ENCODE results near the gene CTIF. TPM values are rescaled to one million over a fixed set of nuclear protein-coding genes. Genes with fewer than 3 reads are reported as not detected.

CTIF gene
- polyA plus RNA-seq, 3 donors: 0.38 to 8.7 (median 1.2) TPM

- Histone ChIP-seq H3K9me3 (replicated peaks in 1 of 2; ENCODE audit: control insufficient read depth in 1 of 2, insufficient read depth in 1 of 2, low read length in 2 of 2) (no peaks in the 10 kb centered on the region), H3K4me2 (replicated peaks; ENCODE audit: extremely low read depth, low read length, poor library complexity, severe bottlenecking) (no peak overlapping the region), H3K4me1 (ENCODE audit: control insufficient read depth in 1 of 2, insufficient read depth in 2 of 2, low read length in 2 of 2) (no peaks in the 10 kb centered on the region), H3K27ac (ENCODE audit: low read depth in 1 of 2, low read length in 2 of 2) (no peak overlapping the region), H2AFZ (ENCODE audit: insufficient read depth, low read depth, low read length, poor library complexity, severe bottlenecking) (no peak overlapping the region), H4K20me1 (ENCODE audit: insufficient read depth, low read length) (no peaks in the 10 kb centered on the region), H3K4me3 (replicated peaks in 1 of 3; ENCODE audit: low read depth in 2 of 3, low read length in 3 of 3) (no peak overlapping the region), H3K79me2 (ENCODE audit: insufficient read depth, low read length) (no peaks in the 10 kb centered on the region), H3K27me3 (ENCODE audit: control insufficient read depth in 2 of 2, insufficient read depth in 2 of 2, low read length in 2 of 2) (no peaks in the 10 kb centered on the region), H3K9ac (ENCODE audit: insufficient read depth, low read length, poor library complexity, severe bottlenecking) (no peak overlapping the region), H3K36me3 (replicated peaks in 1 of 2; ENCODE audit: control insufficient read depth in 1 of 2, insufficient read depth in 2 of 2, low read length in 2 of 2) (no peaks in the 10 kb centered on the region)
- Mint-ChIP-seq H3K27ac (peak overlapping the region in 1 of 7 donors; percentile 70), H3K9me3 (peaks cover 0 to 2% (median 0%) of the 10 kb centered on the region in 7 donors), H3K4me3 (no peak overlapping the region), H3K36me3 (peaks cover 4 to 7% of the 10 kb centered on the region in 2 donors), H3K4me1 (peaks cover 7% of the 10 kb centered on the region), H3K27me3 (ENCODE audit: low read depth in 3 of 3) (peaks cover 0 to 2% (median 0%) of the 10 kb centered on the region in 3 donors)
- no peak for TF ChIP-seq CTCF (IDR thresholded peaks at IDR 0.05)
- 100% methylated on average over 4 of the region's 5 CpGs for WGBS (ENCODE audit: insufficient coverage)
- no peak for DNase-seq
- intact Hi-C loops (cut with micrococcal nuclease): no loop called here
Observed at GRCh38 chr18:48597110-48597509, 58.3 kb downstream of the CTIF start.

- Mint-ChIP-seq H3K36me3 (peaks cover 4 to 7% of the 10 kb centered on the region in 2 donors), H3K27me3 (ENCODE audit: low read depth in 3 of 3) (peaks cover 0 to 2% (median 0%) of the 10 kb centered on the region in 3 donors), H3K9me3 (no peaks in the 10 kb centered on the region), H3K4me3 (no peak overlapping the region), H3K4me1 (peaks cover 6% of the 10 kb centered on the region), H3K27ac (no peak overlapping the region)
- Histone ChIP-seq H3K36me3 (replicated peaks in 1 of 2; ENCODE audit: control insufficient read depth in 1 of 2, insufficient read depth in 2 of 2, low read length in 2 of 2) (no peaks in the 10 kb centered on the region), H2AFZ (ENCODE audit: insufficient read depth, low read depth, low read length, poor library complexity, severe bottlenecking) (no peak overlapping the region), H4K20me1 (ENCODE audit: insufficient read depth, low read length) (peaks cover 4% of the 10 kb centered on the region), H3K9ac (ENCODE audit: insufficient read depth, low read length, poor library complexity, severe bottlenecking) (no peak overlapping the region), H3K27ac (ENCODE audit: low read depth in 1 of 2, low read length in 2 of 2) (no peak overlapping the region), H3K79me2 (ENCODE audit: insufficient read depth, low read length) (no peaks in the 10 kb centered on the region), H3K4me2 (replicated peaks; ENCODE audit: extremely low read depth, low read length, poor library complexity, severe bottlenecking) (no peak overlapping the region), H3K9me3 (replicated peaks in 1 of 2; ENCODE audit: control insufficient read depth in 1 of 2, insufficient read depth in 1 of 2, low read length in 2 of 2) (no peaks in the 10 kb centered on the region), H3K4me1 (ENCODE audit: control insufficient read depth in 1 of 2, insufficient read depth in 2 of 2, low read length in 2 of 2) (no peaks in the 10 kb centered on the region), H3K27me3 (ENCODE audit: control insufficient read depth in 2 of 2, insufficient read depth in 2 of 2, low read length in 2 of 2) (no peaks in the 10 kb centered on the region), H3K4me3 (replicated peaks in 1 of 3; ENCODE audit: low read depth in 2 of 3, low read length in 3 of 3) (no peak overlapping the region)
- DNase-seq: no peak
- WGBS (ENCODE audit: insufficient coverage): 100% methylated on average over 2 of the region's 3 CpGs
- intact Hi-C loops (cut with micrococcal nuclease): no loop called here
- no peak for TF ChIP-seq CTCF (IDR thresholded peaks at IDR 0.05)
Observed at GRCh38 chr18:48597671-48598070, 58.8 kb downstream of the CTIF start.
